Endometrium (tissue), 2 donors: ENCODE data around the gene CTNNBL1.

Experiments
- FAIRE-seq: peaks from 2 replicates; lab custom pipeline; 2012; peaks lifted over from hg19 to GRCh38; lab: Jason Lieb, UNC
- donor health status: control.
- donor health status: control.

The CTNNBL1 gene

DNA sequence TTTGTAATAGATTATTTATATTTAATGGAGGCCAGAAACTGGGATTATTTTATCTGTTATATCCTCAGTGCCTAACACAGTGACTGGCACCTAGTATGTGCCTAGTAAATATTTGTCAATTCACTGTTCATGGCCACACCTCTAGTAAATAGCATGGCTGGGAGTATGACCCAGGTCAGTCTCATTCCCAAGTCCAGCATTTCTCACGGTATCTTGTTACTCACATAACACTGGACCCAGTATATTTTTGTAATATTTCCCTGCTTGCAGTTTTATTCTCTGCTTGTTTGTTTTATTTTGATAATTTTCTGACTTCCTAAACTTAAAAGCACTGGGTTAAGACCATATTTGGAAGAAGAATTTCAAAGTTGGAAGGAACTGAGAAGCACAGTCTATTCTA lies 47.7 kb downstream of the CTNNBL1 start:
- FAIRE-seq = peak; percentile 66

DNA sequence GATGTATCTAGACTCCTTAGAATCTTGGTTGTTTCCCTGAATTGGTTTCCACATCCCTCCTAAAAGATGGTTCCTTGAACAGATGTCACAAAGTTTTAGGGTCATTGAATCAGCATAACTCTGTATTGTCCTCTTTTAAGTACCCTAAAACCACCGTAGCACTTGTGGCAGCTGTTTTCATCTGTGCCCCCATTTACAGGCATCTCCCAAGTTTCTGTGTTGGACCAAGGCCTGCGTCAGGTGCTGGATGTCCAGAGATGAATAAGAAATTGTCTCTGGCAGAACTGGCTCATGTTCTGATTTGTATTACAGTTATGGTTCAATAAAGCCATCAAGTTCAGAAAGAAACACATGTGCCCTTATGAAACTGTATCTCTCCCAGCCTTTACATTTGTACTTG lies 48.3 kb downstream of the CTNNBL1 start:
- no peak for FAIRE-seq

DNA sequence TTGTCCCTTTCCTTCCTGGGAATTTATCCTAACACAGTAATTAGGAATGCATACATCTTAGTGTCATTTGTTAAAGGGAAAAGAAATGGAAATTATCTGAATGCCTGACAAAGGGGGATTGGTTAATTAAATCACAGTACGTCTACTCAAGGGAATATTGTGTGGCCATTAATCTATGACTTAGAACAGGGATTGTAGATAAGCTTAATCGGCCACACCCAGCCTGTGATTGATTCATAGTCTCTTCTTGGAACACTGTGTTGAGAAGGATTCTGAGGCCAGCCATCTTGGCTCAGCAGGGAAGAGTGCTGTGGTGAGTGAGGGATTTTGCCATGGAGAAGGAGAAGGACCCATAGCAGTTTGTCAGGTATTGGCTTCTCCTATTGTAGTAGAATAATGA lies 50.5 kb downstream of the CTNNBL1 start:
- no peak for FAIRE-seq

DNA sequence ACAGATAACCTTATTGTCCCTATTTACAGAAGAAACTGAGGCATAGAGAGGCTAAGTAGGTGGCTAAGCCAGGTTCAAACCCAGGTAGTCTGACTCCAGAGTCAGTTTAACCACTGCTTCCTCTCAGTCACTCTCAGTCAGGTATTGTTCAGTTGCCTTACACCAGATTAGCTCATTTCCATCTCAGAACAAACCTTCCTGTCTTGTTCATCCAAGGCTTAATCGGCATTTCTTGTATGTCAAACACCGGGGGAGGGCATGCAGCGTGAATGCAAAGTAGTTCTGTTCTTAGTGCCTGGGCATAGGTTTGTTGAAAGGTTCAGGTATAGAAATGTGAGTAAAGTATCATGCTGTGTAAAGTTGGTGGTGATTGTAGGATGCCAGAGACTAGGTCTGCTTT lies 51.7 kb downstream of the CTNNBL1 start:
- FAIRE-seq = no peak

DNA sequence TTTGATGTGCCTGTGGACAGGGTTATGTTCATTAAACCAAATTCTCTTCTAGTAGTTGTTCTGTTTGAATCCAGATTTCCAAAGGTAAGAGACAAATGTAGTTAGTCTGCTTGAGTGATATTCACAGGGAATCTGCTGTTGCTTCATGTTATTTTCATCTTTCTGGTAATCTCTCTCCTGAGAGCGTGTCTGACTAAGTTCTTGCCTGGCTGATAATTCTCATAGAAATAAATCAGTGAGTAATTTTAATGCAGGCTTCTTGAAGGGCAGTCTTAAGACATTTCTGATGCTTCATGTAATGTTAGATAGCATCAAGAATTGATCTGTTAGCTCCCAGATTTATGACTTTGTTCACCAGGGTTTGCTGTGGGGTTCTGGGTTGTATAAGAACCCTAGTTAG lies 54.2 kb downstream of the CTNNBL1 start:
- FAIRE-seq = no peak

DNA sequence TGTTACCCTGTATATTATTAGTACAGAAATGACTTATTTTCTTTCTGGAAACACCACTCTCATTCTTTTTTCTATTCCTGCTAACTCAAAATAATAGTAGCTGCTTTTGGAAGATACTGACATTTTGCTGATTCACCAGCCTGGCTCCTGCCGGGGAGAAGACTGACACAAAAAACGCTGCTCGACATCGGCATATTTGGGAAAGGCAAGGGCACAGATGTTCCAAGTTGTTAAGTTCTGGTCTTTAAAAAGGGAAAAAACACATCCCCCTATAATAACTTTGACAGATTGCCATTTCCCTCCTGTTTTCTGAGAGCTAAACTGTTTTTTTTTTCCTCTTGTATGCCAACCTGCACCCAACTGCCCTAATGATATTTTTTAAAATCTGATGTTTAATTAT lies 55.4 kb downstream of the CTNNBL1 start:
- FAIRE-seq = no peak

DNA sequence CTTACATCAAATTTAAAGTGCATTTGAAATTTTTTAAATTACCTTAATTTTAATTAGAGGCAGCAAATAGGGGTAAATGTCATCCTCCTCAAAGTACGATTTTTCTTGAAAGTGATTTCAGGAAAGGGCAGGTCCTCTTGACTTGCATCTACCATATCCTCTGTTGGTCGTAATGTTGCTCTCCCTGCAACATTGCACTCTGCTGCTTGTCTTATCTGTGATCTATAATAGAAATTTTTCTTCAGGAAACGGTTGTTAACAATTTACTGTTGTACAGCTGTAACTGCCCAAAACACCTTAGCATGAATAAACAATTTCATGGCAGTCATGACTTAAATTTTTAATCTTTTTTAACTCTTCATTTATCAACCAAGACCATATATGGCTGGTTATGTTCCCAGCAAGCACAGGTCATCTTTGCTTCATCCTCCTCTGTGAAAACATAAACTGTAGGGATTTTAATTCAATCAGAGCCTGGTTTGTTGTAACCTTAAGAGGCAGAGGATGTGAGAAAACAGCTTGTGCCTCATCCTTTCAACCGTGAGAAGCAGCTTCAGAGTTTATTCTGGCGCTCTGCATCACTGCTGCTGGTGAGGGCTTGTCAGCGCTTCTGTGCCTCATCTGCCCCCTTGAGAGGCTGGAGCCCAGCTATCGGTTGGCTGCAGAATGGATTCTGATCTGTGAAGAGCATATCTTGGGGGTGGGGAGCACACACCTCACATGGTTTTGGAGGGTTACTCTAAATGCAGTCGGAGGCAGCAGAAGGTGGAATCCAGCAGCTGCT lies 56.0 kb downstream of the CTNNBL1 start:
- no peak for FAIRE-seq

DNA sequence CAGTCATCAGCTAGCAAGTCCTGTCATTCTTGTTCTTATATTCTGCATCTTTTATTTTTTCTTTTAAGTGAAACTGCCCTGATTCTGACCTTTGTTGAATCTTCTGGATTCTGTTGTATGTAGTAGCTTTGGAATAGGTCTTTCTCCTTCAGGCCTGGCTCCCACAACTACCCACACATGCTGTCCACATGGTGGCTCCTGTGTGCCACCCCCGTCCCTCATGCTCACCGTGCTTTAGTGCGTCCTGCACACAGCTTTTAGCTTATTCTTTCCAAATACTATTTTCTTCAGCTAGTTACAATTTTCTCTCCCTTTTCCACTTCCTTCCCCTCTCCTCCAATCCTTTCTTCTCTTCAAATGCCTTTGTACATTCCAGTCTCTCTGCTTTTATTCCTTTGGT lies 61.8 kb downstream of the CTNNBL1 start:
- FAIRE-seq = no peak

DNA sequence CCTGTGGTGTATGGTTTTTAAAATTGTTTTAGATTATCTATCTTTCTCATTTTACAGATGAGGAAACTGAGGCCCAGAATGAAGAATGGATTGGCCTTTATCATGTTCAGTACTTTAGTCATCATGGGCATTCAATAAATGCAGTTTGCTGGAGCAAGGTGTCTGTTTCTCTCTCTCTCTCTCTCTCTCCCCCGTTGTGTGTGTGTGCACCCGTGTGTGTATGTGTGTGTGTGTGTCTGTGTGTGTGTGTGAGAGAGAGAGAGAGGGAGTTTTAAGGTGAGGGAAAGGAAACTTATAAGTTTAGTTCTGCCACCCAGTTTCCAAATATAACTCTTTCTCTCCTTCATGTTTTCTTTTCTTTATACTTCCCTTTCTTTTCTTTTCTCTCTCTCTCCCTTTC lies 62.4 kb downstream of the CTNNBL1 start:
- no peak for FAIRE-seq

DNA sequence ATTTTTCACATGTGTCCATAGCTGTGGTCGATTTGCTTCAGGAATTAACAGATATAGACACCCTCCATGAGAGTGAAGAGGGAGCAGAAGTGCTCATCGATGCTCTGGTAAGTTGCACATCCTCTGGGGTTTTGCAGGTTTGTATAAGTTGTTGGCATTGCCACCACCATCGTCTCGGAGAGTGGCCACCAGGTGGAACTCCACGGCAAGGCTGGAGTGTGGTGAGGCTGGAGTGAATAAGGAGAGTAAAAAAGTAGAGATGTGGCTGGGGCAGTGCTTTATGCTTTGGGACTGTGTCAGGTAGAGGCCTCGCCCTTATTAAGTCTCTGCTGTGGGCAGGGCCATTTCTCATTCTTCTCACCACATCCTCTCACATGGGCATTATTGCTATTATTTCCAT lies 63.7 kb downstream of the CTNNBL1 start:
- no peak for FAIRE-seq

DNA sequence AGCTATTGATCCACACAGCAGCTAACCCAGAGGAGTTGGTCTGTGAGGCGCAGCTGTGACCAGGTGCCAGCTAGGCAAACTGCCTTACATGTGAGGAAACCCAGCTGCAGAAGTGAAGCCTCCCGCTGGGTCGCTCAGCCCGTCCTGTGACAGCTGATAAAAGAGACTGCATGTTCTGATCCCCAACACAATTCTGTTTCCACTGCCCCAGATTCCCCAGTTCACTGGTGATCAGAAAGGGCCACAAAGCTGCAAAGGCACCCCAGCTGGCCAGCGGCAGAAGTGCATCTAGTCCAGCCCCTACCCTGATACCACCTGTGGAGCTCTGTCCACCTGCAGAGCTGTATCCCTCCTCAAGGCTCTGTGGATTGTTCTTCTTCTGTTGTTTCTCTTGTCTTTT lies 64.5 kb downstream of the CTNNBL1 start:
- no peak for FAIRE-seq

DNA sequence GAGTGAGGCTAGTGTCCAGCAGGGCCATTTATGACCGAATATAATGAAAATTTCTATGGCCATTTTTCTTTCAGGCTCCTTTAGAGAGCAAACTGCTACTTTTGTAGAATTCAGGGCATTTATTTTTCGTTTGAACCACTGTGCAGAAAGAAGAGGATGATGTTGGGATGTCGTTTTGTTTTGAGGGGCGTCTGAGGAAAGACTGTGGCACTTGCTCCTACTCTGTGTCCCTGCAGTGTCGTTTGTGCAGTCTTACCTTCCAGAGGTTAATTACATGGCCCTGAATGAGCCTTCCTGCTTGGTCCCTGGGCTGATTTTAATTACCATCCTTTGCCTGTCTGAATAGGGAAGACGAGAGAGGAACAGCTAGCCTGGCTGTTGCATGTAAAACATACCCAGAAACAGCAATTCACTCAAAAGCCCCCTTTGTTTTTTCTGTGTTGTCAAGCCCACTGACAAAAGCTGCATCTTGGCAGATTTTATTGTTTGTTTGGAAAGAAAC lies 65.3 kb downstream of the CTNNBL1 start:
- FAIRE-seq = no peak

DNA sequence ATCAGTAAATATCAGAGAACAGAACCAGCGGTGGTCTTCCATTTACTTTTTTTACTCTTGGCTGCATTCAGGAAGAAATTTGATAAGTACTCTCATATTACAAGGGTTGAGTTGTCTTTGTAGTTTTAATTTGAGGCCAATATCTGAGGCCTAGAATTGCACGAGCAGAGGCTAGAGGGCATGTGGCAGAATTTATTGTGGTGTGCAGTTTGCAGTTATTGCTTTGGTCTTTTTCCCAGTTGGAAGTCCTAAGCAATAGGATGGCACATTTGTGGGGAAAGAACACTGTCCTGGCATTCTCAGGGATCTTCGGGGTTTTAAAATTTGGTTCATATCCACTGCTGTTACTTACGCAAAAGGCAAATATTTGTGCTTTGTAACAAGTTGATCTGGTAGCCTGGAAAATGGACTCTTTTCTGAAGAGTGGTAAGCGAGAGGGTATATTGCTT lies 66.0 kb downstream of the CTNNBL1 start:
- no peak for FAIRE-seq

DNA sequence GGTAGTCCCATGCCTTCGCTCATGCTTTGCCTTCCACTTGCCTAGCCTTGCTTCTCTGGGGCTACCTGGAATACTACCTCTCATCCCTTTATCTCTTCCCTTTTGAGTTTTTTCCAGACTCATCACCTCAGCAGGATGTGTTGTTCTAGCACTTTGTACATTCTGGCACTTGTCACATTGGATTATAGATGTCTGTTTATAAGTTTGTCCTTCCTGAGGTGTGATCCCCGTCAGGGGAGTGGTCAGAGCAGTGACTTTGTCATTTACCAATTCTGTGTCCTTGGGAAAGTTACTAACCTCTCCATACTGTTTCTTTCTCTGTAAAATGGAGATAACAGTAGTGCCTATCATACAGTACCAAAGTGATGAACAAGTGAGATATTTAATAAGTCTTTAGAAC lies 66.5 kb downstream of the CTNNBL1 start:
- no peak for FAIRE-seq

DNA sequence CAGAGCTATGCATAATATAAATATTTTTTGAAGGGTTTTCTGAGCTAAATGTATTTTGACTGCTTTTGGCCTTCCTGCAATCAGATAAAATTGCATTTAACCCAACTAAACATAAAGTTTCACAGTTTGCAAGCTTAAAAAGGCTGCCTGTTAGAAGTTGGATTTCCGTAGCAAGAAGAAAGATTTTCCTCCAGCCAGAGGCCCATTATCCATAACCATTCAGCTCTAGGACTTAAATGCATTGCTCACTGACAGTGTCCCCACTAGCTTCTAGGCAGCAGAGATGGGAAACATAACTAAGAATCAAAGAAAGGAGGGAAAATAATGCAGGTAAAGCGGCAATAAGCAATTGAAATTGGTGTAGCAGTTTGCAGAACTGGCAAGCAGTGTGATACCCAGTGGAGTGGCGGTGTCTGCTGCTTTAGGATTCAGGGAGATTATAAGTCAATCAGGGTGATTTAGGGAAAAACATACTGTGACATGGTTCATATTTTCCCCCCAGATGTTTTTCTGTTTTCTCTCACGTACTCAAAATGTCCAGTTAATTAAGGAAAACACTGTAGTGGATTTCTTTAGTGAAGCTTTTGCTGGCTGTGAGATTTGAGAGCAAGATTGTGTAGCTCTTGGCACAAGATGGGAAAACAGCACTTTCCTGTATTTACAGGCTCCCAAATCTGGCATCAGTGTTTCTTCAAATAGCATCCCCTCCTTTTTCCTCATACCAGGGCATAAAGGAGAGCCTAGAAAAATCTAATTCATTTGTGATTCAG lies 69.1 kb downstream of the CTNNBL1 start:
- FAIRE-seq = no peak

DNA sequence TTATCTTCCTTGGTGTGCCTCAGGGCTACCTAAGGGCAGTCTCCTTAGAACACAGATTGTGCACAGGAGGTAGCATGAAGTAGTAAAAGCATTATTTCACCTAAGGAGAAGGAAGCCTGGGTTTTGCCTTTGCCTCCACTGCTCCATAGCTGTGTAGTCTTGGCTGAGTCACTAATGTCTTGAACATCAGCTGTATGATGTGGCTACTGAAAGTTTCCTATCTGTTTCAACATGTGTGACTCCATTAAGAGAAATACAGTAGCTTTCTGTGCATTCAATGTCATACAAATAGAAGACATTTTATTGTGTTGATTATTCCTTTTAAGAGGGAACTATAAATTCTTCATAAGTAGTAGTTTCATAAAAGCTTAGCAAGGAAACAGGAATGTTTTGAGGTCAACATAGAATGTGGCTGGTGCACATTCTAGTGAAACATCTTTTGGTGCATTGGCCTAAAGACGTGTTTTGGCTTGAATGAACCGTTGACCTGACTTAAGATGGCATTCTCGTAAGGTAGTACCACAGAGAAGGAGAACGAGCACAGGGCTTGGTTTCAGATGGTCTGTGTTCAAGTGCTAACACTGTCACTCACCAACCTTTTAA lies 70.6 kb downstream of the CTNNBL1 start:
- FAIRE-seq = no peak

DNA sequence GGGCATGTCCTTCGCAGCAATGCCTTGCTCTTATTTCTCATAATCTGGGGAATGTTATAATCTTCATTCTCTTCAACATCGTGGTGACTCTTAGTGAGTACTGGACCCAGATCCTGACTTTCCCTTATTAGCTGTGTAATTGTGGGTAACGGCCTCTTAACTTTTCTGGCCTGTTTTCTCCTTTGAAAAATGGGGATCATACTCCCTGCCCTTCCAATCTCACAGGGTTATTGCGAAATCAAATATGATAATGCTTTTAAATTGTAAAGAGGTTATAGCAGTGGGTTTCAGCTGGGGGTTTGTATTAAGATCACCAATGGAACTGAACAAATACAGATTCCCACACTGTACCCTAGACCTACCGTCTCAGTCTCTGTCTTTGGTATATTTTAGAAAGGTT lies 77.1 kb downstream of the CTNNBL1 start:
- FAIRE-seq = no peak

DNA sequence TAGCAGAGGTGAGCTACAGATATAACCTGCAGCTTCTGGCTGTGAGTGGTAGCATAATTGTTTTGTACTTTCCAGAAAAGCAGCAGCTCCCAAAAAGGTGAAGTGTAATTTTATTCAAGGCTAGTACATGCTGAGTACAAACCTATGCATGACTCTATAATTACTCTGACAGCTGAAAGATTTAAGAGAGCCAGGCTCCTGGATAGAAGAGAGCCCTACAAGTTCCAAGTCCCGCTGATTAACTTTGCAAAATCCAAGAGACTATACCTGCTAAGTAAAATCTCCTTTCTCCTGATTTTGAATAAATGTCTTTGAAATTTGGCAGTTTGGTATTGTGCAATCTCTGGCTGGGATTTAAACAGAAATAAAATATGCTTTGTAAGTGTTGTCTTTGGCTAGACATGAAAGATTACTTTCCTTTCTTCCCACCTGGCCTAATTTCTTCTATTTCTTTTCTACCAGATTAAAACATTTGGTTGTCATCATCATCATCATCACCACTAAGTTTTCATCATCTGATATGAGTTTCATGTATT lies 79.5 kb downstream of the CTNNBL1 start:
- no peak for FAIRE-seq

DNA sequence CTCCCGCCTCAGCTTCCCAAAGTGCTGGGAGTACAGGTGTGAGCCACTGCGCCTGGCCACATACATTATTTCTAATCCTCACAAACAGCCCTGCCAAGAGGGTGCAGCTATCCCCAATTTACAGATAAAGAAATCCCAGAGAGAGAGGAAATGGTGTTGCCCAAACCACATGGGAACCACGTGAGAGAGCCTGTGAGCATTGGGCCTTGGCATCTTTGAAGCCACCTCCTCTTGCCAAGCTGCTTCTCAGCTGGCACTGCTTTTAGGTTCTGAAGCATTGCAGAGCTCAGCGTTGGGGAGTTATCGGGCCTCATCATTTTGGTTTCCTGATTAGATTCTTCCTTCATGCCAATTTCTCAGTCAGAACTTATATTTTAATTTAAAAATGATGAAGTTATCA lies 80.3 kb downstream of the CTNNBL1 start:
- FAIRE-seq = no peak

DNA sequence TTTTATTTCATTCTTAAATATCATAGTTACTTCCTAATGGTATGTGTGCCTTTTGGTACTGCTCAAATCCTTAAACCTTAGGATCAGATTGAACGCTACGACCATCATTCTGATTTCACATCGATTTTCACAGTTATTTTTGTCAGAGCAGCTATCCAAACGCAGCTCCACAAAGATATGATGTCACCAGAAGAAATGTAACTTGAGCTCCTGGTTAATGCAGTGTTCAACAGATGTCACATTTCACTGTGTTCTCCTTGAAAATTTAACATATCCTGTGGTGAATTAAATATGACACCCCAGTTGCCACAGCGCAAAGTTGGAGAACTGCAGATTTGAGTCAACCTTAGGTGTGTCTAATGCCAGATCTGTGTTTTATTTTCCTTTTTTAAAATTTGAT lies 81.4 kb downstream of the CTNNBL1 start:
- no peak for FAIRE-seq

DNA sequence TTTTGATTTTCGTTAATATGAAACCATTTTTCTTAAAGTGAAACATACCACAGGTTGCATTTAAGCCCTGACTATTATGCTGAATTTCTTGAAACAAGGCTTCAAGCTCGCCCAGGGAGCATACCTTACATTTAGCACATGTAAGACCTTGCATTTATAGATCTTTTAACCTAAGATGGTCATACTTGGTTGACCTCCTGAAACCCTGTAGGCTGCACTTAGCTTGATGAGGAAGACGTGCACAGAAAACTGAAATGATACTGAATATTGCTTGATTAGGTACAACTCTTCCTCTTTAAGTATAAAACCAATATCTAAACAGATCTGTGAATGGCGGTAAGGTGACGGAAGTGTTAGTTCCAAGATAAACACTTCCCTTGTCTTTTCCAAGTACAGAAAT lies 82.2 kb downstream of the CTNNBL1 start:
- no peak for FAIRE-seq

DNA sequence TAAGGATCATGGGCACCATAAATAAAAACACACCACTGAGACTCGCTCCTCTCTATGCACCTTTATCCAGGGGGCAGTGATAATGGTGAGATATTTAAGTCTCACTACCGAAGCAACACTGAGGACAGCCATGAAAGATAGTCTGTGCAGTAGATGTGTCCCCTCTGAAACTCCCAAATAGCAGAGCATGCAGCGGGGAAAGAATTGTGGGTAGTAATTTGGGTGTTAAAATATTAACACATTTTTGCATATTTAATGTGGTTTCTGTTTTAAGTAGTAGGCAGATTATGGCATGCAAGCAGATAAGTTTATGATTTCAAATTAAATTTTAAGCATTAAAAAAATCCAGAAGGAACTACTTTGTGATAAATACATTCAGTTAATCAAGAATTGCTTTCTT lies 82.7 kb downstream of the CTNNBL1 start:
- FAIRE-seq = no peak
